ENCODE results near the gene TPR.

GRCh38 chr1:186306533-186306932 is 68.5 kb downstream of the TPR start:
- TF ChIP-seq REST (IDR thresholded peaks at IDR 0.05) = no peak
- no peak for TF ChIP-seq CBX2 (IDR thresholded peaks at IDR 0.05; ENCODE audit: borderline replicate concordance, low read depth)
- no peak for TF ChIP-seq SMC3 (IDR thresholded peaks at IDR 0.05)
- TF ChIP-seq NPAS2 (CRISPR knock-in tag; IDR thresholded peaks at IDR 0.05; ENCODE audit: borderline replicate concordance) = no peak
- TF ChIP-seq ELK1 (IDR thresholded peaks at IDR 0.05; ENCODE audit: low read depth, low read length) = no peak
- no peak for TF ChIP-seq RAD21 (conservative IDR thresholded peaks at IDR 0.05 in 1 of 2, IDR thresholded peaks at IDR 0.05 in 1 of 2)
- no peak for TF ChIP-seq CTCF (IDR thresholded peaks at IDR 0.05)
- TF ChIP-seq RNF2 (IDR thresholded peaks at IDR 0.05; ENCODE audit: borderline replicate concordance, low read depth) = no peak
- TF ChIP-seq ESRRA (IDR thresholded peaks at IDR 0.05; ENCODE audit: borderline replicate concordance, low read length) = no peak

Data from A549 (cell line).